Small intestine (tissue), 16 donors: Measurements from ENCODE around the gene LAMP5. TPM values are rescaled to one million over a fixed set of nuclear protein-coding genes. Genes with fewer than 3 reads are reported as not detected.
A peak's percentile ranks its signal among the peaks of the same experiment; 100 is the strongest.

Source experiments
- DNase-seq, 2 donors: peaks; one replicate each; pipeline versions ENCODE4 v3.0.0 to v3.0.0-alpha.2; 2013
- FAIRE-seq: peaks from 2 replicates; lab custom pipeline; 2012; peaks lifted over from hg19 to GRCh38; lab: Jason Lieb, UNC
- H3K27ac ChIP-seq, 3 donors: one replicate each; pipeline ENCODE4 v1.5.1; 2013; ENCODE audit warnings: low read length in 2 of 3, mild to moderate bottlenecking in 2 of 3, control low read depth in 1 of 3, inconsistent platforms in 1 of 3, low read depth in 1 of 3, moderate library complexity in 1 of 3
- H3K27me3 ChIP-seq, 3 donors: one replicate each; pipeline ENCODE4 v1.6.1; 2013; ENCODE audit warnings: low read length in 3 of 3, inconsistent platforms in 1 of 3; ENCODE audit not compliant: control insufficient read depth in 3 of 3, insufficient read depth in 3 of 3
- H3K36me3 ChIP-seq, 3 donors: one replicate each; pipeline ENCODE4 v1.6.1; 2013; ENCODE audit warnings: low read length in 3 of 3, inconsistent platforms in 1 of 3, low read depth in 1 of 3, mild to moderate bottlenecking in 1 of 3, moderate library complexity in 1 of 3; ENCODE audit not compliant: control insufficient read depth in 3 of 3, insufficient read depth in 2 of 3
- H3K4me1 ChIP-seq, 3 donors: one replicate each; pipeline ENCODE4 v1.6.1; 2013; ENCODE audit warnings: low read length in 2 of 3, inconsistent platforms in 1 of 3, low read depth in 1 of 3, mild to moderate bottlenecking in 1 of 3, moderate library complexity in 1 of 3; ENCODE audit not compliant: control insufficient read depth in 3 of 3, insufficient read depth in 2 of 3
- H3K4me3 ChIP-seq, 3 donors: one replicate each; pipeline ENCODE4 v1.5.1; 2013; ENCODE audit warnings: low read length in 3 of 3, control low read depth in 1 of 3, inconsistent platforms in 1 of 3, low read depth in 1 of 3, mild to moderate bottlenecking in 1 of 3, moderate library complexity in 1 of 3
- H3K9me3 ChIP-seq, 2 donors: one replicate each; pipeline ENCODE4 v1.6.1; 2013; ENCODE audit warnings: low read depth in 1 of 2, low read length in 1 of 2; ENCODE audit not compliant: control insufficient read depth in 2 of 2, insufficient read depth in 1 of 2
- WGBS, 3 donors: extraction: QIAGEN DNeasy Blood & Tissue Kit; methylation state at CpG; one replicate each; pipeline ENCODE4 v1.1.7; 2013; 5-methylcytosine and 5-hydroxymethylcytosine counted together
- long read RNA-seq, 10 donors: transcript quantifications; one replicate each; lab custom pipeline, GENCODE V29; 2026
- polyA plus RNA-seq, 4 donors: library from polyadenylated mRNA; stranded (reverse) in 3 of 4; unstranded in 1 of 4; fragments of 200-250 nt in 3 of 4; fragments of 120-200 nt in 1 of 4; gene quantifications; one replicate each; pipeline versions ENCODE4 v1.2.1 to v1.2.3, GENCODE V29; 2013
- donor health status: healthy with polysubstance abuse.
- donor health status: control.
- donor health status: control.
- donor health status: Bipolar disorder and iron deficiency.
- donor health status: healthy.

LAMP5 gene, protein sequence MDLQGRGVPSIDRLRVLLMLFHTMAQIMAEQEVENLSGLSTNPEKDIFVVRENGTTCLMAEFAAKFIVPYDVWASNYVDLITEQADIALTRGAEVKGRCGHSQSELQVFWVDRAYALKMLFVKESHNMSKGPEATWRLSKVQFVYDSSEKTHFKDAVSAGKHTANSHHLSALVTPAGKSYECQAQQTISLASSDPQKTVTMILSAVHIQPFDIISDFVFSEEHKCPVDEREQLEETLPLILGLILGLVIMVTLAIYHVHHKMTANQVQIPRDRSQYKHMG
- polyA plus RNA-seq: under 1 TPM in 3 of 4 donors, not detected in 1; 0.54 to 0.86 (median 0.54) TPM
- long read RNA-seq, donor 1, partial matches to known transcripts: 0 of 2 reads
- long read RNA-seq, donor 1, other reads (novel, unspliced or antisense): 0 of 2 reads
- long read RNA-seq, donor 2, partial matches to known transcripts: 0 of 3 reads
- long read RNA-seq, donor 2, other reads (novel, unspliced or antisense): 0 of 3 reads
- long read RNA-seq, donor 3, partial matches to known transcripts: 0 of 2 reads
- long read RNA-seq, donor 3, other reads (novel, unspliced or antisense): 0 of 2 reads
- long read RNA-seq, donor 4: 0 reads
- long read RNA-seq, donor 5: 0 reads
- long read RNA-seq, donor 6, partial matches to known transcripts: 0 of 1 reads
- long read RNA-seq, donor 6, other reads (novel, unspliced or antisense): 0 of 1 reads
- long read RNA-seq, donor 7: 0 reads
- long read RNA-seq, donor 8: 0 reads
- long read RNA-seq, donor 9: 0 reads
- long read RNA-seq, donor 10, partial matches to known transcripts: 10 of 14 reads
- long read RNA-seq, donor 10, other reads (novel, unspliced or antisense): 0 of 14 reads

- Histone ChIP-seq H3K36me3 (no peaks in the 10 kb centered on the region), H3K27ac (no peak within 1 kb of the TSS), H3K9me3 (no peaks in the 10 kb centered on the region), H3K4me1 (peaks cover 0 to 6% (median 0%) of the 10 kb centered on the region in 3 donors), H3K4me3 (no peak within 1 kb of the TSS), H3K27me3 (peaks cover 9 to 65% (median 26%) of the 10 kb centered on the region in 3 donors)
- FAIRE-seq (no peak), DNase-seq (peak in 1 of 2 donors; percentile 34)
- WGBS, 3 donors: 1 to 6% (median 3%) methylated on average over 38 of the region's 38 CpGs
These were observed at the start of gene LAMP5 for GRCh38 chr20:9514461-9515213. LAMP5 (plus strand) TSS chr20:9514590; CDS start chr20:9514853, 263 bp downstream.

DNA sequence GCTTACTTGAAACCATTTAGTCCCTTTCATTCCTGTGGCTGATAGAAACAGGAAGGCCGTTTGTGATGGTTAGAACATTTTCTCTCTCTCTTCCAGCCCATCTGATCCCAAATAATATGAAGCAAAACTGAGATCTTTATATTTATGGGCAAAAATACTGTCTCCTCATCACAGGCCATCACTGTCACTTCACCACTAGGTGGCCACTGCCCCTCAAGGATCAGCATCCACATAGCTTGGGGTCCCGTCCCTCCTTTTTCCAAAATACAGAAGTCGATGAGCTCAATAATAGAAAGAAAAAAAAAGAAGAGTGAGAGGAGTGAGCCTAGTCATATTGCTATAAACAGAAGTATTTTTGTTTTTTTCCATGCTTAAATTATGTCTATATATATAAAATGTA is 46.4 kb upstream of the LAMP5 start:
- FAIRE-seq (no peak), DNase-seq (no peak)
- Histone ChIP-seq H3K27ac (no peak overlapping the region), H3K36me3 (peaks cover 0 to 3% (median 0%) of the 10 kb centered on the region in 3 donors), H3K4me3 (no peak overlapping the region), H3K9me3 (no peaks in the 10 kb centered on the region), H3K4me1 (no peaks in the 10 kb centered on the region), H3K27me3 (no peaks in the 10 kb centered on the region)
- WGBS, 3 donors: 51 to 63% (median 57%) methylated on average over 3 of the region's 3 CpGs

GRCh38 chr20:9474835-9475415 is 39.5 kb upstream of the LAMP5 start:
- Histone ChIP-seq H3K27me3 (no peaks in the 10 kb centered on the region), H3K27ac (no peak overlapping the region), H3K4me1 (no peaks in the 10 kb centered on the region), H3K4me3 (no peak overlapping the region), H3K9me3 (no peaks in the 10 kb centered on the region), H3K36me3 (no peaks in the 10 kb centered on the region)
- DNase-seq (no peak), FAIRE-seq (no peak)
- WGBS, 3 donors: 89 to 97% (median 93%) methylated on average over 2 of the region's 2 CpGs

DNA sequence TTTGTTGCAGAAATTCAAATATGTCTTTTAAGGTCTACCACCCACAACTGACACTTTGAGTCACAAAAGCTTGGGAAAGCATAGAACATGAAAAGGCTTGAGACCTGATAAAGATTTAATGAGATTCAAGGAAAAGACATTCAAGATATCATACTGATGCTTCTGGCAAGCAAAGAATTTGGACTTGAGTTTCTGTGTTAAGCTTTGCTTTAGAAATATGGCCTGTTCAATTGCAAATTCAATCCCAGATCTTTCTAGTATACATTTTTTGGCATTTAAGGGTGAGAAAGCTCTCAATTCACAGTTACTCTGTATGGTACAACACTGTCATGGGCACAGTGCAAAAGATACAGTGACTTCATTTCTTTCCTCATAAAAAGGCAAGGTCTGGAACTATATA is 38.9 kb upstream of the LAMP5 start:
- Histone ChIP-seq H3K27me3 (no peaks in the 10 kb centered on the region), H3K36me3 (no peaks in the 10 kb centered on the region), H3K9me3 (no peaks in the 10 kb centered on the region), H3K4me1 (no peaks in the 10 kb centered on the region), H3K27ac (no peak overlapping the region), H3K4me3 (no peak overlapping the region)
- DNase-seq: no peak
- FAIRE-seq: no peak

DNA sequence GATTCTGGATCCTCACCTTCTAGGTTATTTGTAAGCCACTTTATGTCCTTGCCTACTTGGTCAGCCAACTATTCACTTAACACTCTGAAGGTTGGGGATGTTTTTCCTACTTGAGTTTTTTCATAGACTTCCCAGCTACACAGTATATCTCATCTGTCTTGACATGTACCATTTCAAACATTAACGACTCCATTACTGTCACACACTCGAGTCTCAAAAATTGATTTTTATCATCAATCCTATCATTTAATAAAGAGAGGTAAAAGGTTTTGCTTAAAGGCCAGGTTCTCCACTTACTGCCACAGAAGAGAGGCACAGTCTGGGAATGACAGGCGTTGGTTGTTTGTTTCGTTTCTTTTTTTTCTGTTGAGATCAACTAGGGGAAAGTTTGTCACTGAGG is 38.2 kb upstream of the LAMP5 start:
- H3K27ac ChIP-seq: no peak overlapping the region
- no peak overlapping the region for H3K4me3 ChIP-seq
- DNase-seq (no peak), FAIRE-seq (no peak)
- H3K36me3 ChIP-seq: no peaks in the 10 kb centered on the region
- no peaks in the 10 kb centered on the region for H3K4me1 ChIP-seq
- H3K27me3 ChIP-seq: no peaks in the 10 kb centered on the region
- 61 to 76% (median 66%) methylated on average over 4 of the region's 4 CpGs for WGBS, 3 donors
- no peaks in the 10 kb centered on the region for H3K9me3 ChIP-seq

DNA sequence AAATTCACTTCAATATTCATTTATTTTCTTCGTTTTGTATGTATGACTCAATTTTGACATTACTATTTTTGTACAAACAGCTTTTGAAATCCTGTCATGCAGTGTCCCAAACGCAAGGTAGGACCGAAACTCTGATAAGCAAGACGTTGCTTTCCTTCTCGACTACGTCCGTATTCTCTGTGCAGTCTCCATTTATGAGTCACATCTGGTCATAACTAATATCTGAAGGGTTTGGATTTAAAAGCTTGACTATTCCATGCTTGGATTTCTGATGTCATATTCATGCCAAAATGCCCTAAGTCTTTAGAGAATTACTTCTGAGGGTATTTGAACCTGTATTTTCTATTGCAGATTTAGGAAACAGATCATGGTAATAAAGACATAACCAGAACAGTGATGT is 37.8 kb upstream of the LAMP5 start:
- no peak overlapping the region for H3K27ac ChIP-seq
- H3K4me1 ChIP-seq: no peaks in the 10 kb centered on the region
- H3K27me3 ChIP-seq: no peaks in the 10 kb centered on the region
- no peak overlapping the region for H3K4me3 ChIP-seq
- no peaks in the 10 kb centered on the region for H3K36me3 ChIP-seq
- no peaks in the 10 kb centered on the region for H3K9me3 ChIP-seq
- FAIRE-seq: no peak
- 83 to 91% (median 86%) methylated on average over 7 of the region's 7 CpGs for WGBS, 3 donors
- DNase-seq: no peak

DNA sequence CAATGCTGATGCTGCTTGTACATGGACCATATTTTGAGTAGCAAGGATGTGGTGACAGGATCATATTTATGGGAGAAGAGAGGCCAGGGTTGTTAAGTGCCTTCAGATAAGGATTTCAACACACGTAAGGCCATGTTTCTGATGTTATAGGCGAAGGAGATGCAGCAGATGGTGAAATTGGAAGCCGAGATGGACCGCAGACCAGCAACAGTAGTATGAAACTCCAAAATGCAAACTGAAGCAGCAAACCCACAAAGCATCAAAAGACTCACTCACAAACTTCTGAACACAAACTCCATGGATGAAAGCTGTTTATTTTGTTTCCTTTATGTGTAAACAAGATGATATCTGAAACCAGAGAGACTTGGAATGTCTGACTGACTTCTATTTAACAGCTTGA is 35.6 kb upstream of the LAMP5 start:
- Histone ChIP-seq H3K27me3 (no peaks in the 10 kb centered on the region), H3K4me1 (no peaks in the 10 kb centered on the region), H3K36me3 (no peaks in the 10 kb centered on the region), H3K4me3 (no peak overlapping the region), H3K9me3 (no peaks in the 10 kb centered on the region), H3K27ac (no peak overlapping the region)
- no peak for FAIRE-seq
- DNase-seq: no peak
- 80 to 87% (median 84%) methylated on average over 4 of the region's 4 CpGs for WGBS, 3 donors

DNA sequence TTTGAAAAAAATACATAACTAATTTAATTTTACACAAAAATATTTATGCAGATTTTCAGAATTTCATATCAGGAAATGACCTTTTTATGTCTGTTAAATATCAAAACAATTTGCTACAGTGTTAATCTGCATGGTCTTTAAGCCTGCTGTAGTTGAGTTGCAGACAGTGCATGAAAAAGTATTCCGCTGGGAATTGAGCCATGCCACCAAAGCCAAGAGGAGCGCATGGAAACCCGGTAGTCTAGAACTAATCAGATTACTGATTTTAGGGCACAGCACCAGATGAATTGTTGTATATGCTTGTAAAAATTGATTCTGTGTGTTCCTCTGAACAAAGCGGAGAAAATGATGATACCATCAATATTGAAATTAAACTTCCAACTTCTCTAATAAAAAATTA is 34.3 kb upstream of the LAMP5 start:
- DNase-seq: no peak
- Histone ChIP-seq H3K36me3 (no peaks in the 10 kb centered on the region), H3K4me1 (no peaks in the 10 kb centered on the region), H3K9me3 (no peaks in the 10 kb centered on the region), H3K27me3 (no peaks in the 10 kb centered on the region), H3K4me3 (no peak overlapping the region), H3K27ac (no peak overlapping the region)
- FAIRE-seq: no peak
- WGBS, 3 donors: 89 to 94% (median 92%) methylated on average over 4 of the region's 4 CpGs
